Lower leg skin (tissue), 4 donors: ENCODE results near the gene IL20RA. TPM values are rescaled to one million over a fixed set of nuclear protein-coding genes. Genes with fewer than 3 reads are reported as not detected.
"Not testable (repeated sequence)": the region's sequence is repeated elsewhere in the genome, so short reads cannot be mapped to it uniquely, and the experiment has no call there.

ENCODE experiments used
- DNase-seq, 2 donors: peaks; one replicate each; pipeline ENCODE4 v3.0.0-alpha.2; 2019; ENCODE audit warnings: low spot score in 2 of 2
- H3K4me3 ChIP-seq: fragments of 200-600 bp; sonication (generic); 2 replicates; pipeline ENCODE4 v1.5.1; 2017; ENCODE audit warnings: mild to moderate bottlenecking, low read depth; ENCODE audit not compliant: poor library complexity, severe bottlenecking
- CTCF ChIP-seq, 3 donors: fragments of 450-650 bp; IDR thresholded peaks; one replicate each; pipeline ENCODE4 v1.5.1; 2016; ENCODE audit warnings: antibody characterized with exemption in 3 of 3, mild to moderate bottlenecking in 3 of 3, moderate library complexity in 2 of 3
- POLR2A ChIP-seq, 2 donors: fragments of 450-650 bp; IDR thresholded peaks; one replicate each; pipeline ENCODE4 v1.6.1; 2016 to 2017; ENCODE audit warnings: antibody characterized with exemption in 2 of 2, mild to moderate bottlenecking in 1 of 2, moderate library complexity in 1 of 2
- WGBS, 2 donors: methylation state at CpG; one replicate each; pipeline ENCODE4 v1.1.5; 2018; 5-methylcytosine and 5-hydroxymethylcytosine counted together
- intact Hi-C: fragments of 100-400 bp; cut with DNase I; formaldehyde crosslinking; loops from one replicate; pipeline ENCODE4 v1.15.0; 2023; ENCODE audit warnings: low total_unique reads
- total RNA-seq, 4 donors: library from RNA; depleted of rRNA; stranded (reverse); fragments of >200 nt; gene quantifications; one replicate each; pipeline ENCODE4 v1.1.0, GENCODE V29; 2016

IL20RA gene
- total RNA-seq, 4 donors from 2014 or later: 70.4 to 199 (median 146) TPM

GRCh38 chr6:136977075-136977474, 67.7 kb downstream of the IL20RA start:
- TF ChIP-seq CTCF (IDR thresholded peaks at IDR 0.05) (no peak), POLR2A (IDR thresholded peaks at IDR 0.05) (no peak)
- no peak overlapping the region for H3K4me3 ChIP-seq
- intact Hi-C loops: no loop called here
- WGBS, 2 donors: 78 to 82% methylated on average over 5 of the region's 5 CpGs
- no peak for DNase-seq

- intact Hi-C loops: no loop called here
- DNase-seq: no peak
- TF ChIP-seq POLR2A (IDR thresholded peaks at IDR 0.05) (no peak), CTCF (IDR thresholded peaks at IDR 0.05) (no peak)
- no peak overlapping the region for H3K4me3 ChIP-seq
- WGBS, 2 donors: 91 to 94% methylated on average over 3 of the region's 3 CpGs
Measured at GRCh38 chr6:136975089-136975715, 69.6 kb downstream of the IL20RA start.

GRCh38 chr6:136973781-136974180, 71.0 kb downstream of the IL20RA start:
- intact Hi-C loops: not testable (repeated sequence)

GRCh38 chr6:136971609-136972008, 73.2 kb downstream of the IL20RA start:
- H3K4me3 ChIP-seq: no peak overlapping the region
- 91 to 96% methylated on average over 6 of the region's 6 CpGs for WGBS, 2 donors
- TF ChIP-seq CTCF (IDR thresholded peaks at IDR 0.05) (no peak), POLR2A (IDR thresholded peaks at IDR 0.05) (no peak)
- intact Hi-C loops: no loop called here
- no peak for DNase-seq

More at GRCh38 chr6:136973781-136974180, 71.0 kb downstream of the IL20RA start:
- 80 to 87% methylated on average over 8 of the region's 8 CpGs for WGBS, 2 donors
- not testable (repeated sequence) for DNase-seq, H3K4me3 ChIP-seq

DNA sequence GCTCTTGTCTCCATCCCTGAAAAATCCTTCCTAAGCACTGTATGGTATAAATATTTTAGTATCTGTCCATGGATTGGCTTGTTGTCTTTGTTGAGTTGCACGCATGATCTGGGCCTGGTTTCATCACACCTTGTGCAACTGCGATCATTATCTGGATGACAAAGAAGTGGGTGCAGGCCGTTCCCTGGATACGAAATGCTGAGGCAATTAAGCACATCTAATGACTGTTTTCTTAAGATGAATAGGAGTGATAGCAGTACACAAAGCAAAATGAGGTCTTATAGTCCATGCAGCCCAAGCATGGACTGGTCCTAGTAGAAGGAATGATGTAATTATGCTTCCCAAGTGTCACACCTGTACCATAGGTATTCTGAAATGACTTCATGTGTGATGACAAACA, 74.8 kb downstream of the IL20RA start:
- TF ChIP-seq POLR2A (IDR thresholded peaks at IDR 0.05): no peak
- TF ChIP-seq CTCF (IDR thresholded peaks at IDR 0.05): no peak
- peak in 1 of 2 donors; percentile 51 for DNase-seq
- WGBS, 2 donors: 57 to 81% methylated on average over 4 of the region's 4 CpGs
- intact Hi-C loops: no loop called here
- no peak overlapping the region for H3K4me3 ChIP-seq

- WGBS, 2 donors: 59 to 64% methylated on average over 5 of the region's 5 CpGs
- no peak for DNase-seq
- TF ChIP-seq CTCF (IDR thresholded peaks at IDR 0.05): no peak
- intact Hi-C loops: no loop called here
- H3K4me3 ChIP-seq: no peak overlapping the region
Measured at GRCh38 chr6:136969433-136969832, 75.3 kb downstream of the IL20RA start.
